HG03521 (cell line): ENCODE data around the gene SPTBN1.

ENCODE experiments used
- ATAC-seq: cut with Tn5 transposase; IDR thresholded peaks from one replicate; pipeline ENCODE4 v1.9.1; 2021; ENCODE audit warnings: mild to moderate bottlenecking, moderate library complexity; ENCODE audit not compliant: unreplicated experiment

Gene SPTBN1

GRCh38 chr2:54628418-54628817, 172.3 kb downstream of the SPTBN1 start:
- no peak for ATAC-seq

GRCh38 chr2:54628957-54629356, 172.8 kb downstream of the SPTBN1 start:
- ATAC-seq: no peak

GRCh38 chr2:54629390-54629789, 173.3 kb downstream of the SPTBN1 start:
- ATAC-seq: no peak

- no peak for ATAC-seq
Measured at GRCh38 chr2:54629914-54630857, 174.1 kb downstream of the SPTBN1 start.

- no peak for ATAC-seq
Measured at GRCh38 chr2:54630858-54631497, 174.9 kb downstream of the SPTBN1 start.

GRCh38 chr2:54631755-54632154, 175.6 kb downstream of the SPTBN1 start:
- no peak for ATAC-seq

- no peak for ATAC-seq
Measured at GRCh38 chr2:54632733-54633692, 176.9 kb downstream of the SPTBN1 start.

GRCh38 chr2:54634021-54634420, 177.9 kb downstream of the SPTBN1 start:
- no peak for ATAC-seq

- ATAC-seq: peak; percentile 68
Measured at GRCh38 chr2:54634564-54635511, 178.7 kb downstream of the SPTBN1 start.

- no peak for ATAC-seq
Measured at GRCh38 chr2:54635554-54636152, 179.5 kb downstream of the SPTBN1 start.

GRCh38 chr2:54636415-54637139, 180.4 kb downstream of the SPTBN1 start:
- no peak for ATAC-seq

GRCh38 chr2:54638103-54638502, 182.0 kb downstream of the SPTBN1 start:
- no peak for ATAC-seq

- no peak for ATAC-seq
Measured at GRCh38 chr2:54638774-54639187, 182.7 kb downstream of the SPTBN1 start.

- no peak for ATAC-seq
Measured at GRCh38 chr2:54639609-54640008, 183.5 kb downstream of the SPTBN1 start.

GRCh38 chr2:54640834-54641540, 184.9 kb downstream of the SPTBN1 start:
- ATAC-seq: no peak

GRCh38 chr2:54641988-54642387, 185.9 kb downstream of the SPTBN1 start:
- ATAC-seq: no peak

- no peak for ATAC-seq
Measured at GRCh38 chr2:54642677-54643430, 186.7 kb downstream of the SPTBN1 start.
